Measurements from ENCODE around the gene RBP3.

Gene RBP3

DNA sequence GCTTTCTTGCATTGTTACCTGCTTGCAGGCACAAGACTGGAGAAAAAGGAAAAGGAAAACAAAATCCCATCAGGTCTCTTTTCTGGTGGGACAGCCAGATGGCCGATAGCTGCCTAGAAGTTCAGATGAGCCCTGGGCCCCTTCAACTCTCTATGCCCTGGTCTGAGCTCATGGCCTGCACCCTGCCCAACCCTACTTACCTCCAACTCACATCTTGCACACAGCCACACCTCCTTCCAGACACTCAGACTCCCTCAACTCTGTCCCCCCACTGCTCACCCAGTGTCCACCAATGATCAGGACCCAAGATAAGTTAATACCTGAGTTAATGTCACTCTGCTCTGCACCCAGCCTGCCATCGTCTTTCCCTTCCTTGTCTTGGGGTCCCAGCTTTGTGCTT, 10.9 kb downstream of the RBP3 start:
- no peak for DNase-seq (ENCODE audit: low read depth)

DNA sequence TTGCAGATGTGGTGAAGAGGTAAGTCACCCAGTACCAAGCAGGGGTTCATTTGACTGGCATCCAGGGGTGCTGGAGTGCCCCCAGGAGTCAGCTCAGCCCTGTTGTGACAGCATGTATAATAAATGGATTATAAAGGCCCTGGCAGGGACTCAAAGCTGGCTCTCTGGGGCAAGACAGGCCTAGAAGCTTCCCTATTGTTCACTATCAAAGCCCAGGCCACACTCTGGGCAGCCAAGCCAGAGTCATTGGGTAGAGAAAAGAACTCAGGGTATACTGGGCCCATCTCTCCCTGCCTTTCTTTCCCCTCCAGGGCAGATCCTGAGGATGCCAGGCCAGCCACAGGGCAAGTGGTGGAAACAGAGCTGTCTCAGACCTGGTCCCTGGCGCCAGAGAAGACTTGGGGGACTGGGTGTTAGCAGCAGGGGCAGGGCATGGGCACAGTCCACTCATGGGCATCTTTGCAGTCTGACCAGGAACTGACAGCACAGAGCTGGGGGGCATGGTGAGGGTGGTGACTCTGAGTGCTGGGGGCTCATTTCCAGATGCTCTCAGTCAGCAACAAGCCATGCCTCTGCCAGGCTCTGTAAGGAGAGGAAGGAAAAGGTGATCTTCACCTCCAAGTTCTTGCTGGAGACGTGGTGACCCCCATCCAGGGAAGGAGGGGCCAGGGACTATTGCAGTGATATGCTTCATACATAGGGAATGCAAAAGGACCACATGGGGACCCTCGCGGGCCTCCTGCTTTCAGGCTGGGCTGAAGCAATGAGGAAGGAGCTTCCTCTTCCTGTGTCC, 11.7 kb downstream of the RBP3 start:
- no peak for DNase-seq (ENCODE audit: low read depth)

DNA sequence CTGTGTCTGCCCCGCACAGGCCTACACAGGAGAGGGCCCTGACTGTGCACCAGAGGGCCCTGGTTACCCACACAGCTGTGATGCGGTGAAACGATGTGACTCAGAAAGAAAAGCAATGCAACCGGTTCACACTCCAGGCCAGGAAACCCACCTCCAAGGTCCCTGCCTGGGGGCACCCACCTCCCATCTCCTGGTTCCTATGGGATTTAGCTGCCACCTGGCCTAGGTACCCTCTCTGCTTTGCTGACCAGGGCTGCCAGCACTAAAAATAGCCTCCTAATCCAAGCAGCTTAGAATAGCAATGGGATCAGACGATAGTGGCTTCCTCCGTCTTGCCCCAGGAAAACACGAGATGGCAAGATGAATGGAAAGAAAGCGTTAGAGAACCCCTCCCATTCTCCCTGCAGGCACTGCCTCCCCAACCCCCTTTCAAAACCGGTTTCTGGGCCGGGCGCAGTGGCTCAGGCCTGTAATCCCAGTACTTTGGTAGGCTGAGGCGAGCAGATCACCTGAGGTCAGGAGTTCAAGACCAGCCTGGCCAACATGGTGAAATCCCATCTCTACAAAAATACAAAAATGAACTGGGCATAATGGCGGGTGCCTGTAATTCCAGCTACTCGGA, 12.4 kb downstream of the RBP3 start:
- no peak for DNase-seq (ENCODE audit: low read depth)

DNA sequence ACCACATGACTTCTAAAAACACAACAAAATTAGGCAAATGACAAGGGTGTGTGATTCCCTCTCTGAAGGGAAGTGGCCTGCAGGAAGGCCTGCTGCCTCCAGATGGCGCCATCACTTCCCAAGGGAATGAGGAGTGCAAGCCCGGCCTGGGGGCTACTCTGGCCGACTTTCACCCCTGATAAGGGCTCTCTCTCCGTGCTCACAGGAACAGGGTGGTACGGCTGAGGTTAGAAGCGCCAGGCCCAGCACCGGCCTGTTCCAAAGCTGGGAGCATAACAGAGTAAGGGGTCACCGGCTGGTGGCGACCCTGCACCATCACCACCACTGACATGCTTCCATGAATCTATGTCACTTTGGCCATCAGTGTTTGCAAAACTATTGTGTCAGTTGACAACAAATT, 13.1 kb downstream of the RBP3 start:
- no peak for DNase-seq (ENCODE audit: low read depth)

DNA sequence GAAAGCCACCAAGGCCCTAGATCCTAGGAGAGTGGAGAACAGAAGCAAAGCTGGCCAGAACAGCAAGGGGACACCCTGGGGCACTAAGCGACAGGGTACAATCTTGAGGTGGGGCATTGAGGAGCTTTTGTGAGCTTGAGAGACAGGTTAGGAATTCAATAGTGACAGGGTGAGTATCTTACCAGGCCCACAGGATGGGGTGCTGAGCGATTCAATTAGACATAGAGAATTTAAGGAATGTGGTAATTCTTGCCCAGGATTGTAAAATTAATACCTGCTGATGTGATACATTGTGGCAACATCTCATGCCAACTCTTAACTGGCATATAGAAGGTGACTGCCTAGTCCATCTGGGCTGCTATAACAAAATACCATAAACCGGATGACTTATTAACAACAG, 14.0 kb downstream of the RBP3 start:
- no peak for DNase-seq (ENCODE audit: low read depth)

DNA sequence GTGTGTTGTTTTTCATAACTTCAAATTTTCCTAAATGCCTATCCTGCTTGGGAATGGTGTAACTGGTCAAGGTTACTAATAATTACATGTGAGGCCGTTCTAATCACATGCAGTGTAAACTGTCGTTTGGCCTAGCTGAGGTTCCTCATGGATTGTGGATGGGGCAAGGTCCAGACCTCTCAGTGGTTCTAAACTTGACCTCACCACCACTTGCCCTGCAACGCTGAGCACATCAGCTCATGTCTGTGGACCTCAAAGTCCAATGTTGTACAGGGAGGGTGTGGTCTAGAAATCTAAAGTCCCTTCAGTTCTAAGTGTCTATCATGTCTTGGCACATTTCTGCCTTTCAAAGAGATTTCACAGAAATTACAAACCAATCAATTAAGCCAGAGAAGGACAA, 15.6 kb downstream of the RBP3 start:
- DNase-seq (ENCODE audit: low read depth) = no peak

DNA sequence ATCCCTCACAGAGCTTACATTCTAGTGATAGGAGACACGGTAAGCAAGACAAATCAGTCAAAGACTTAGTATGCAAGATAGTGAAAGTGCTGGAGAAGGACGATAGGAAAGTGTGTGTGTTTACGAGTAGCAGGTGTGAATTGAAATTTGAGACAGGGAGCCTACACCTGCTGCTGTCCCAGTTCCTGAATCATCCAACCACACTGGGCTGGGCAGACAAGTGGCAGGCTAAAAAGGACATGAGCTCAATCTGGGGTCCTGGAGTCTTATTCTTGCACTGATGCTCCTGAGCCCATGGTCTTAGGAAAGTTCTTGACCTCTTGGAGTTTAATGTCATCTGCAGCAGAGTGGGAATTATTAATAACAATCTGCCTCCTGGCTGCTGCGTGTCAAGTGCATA, 16.2 kb downstream of the RBP3 start:
- no peak for DNase-seq (ENCODE audit: low read depth)

DNA sequence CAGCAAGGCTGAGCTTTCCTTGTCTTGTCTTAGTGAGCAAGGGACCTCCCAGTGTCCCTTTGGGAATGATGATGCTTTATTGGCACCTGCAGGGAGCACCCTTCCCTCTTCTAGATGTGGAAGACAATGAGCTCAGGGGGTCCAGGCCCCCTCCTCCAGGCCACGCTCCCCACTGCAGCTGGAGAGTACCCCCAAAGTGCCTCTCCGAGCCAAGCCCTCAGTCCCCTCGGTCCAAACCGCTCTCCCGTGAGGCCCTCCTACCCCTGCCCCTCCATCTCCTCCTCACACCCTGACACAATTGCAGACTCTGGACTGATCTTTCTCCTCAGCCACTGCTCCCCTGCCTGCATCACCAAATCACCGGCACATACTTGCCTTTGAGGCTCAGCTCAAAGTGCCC, 16.7 kb downstream of the RBP3 start:
- DNase-seq (ENCODE audit: low read depth) = no peak

DNA sequence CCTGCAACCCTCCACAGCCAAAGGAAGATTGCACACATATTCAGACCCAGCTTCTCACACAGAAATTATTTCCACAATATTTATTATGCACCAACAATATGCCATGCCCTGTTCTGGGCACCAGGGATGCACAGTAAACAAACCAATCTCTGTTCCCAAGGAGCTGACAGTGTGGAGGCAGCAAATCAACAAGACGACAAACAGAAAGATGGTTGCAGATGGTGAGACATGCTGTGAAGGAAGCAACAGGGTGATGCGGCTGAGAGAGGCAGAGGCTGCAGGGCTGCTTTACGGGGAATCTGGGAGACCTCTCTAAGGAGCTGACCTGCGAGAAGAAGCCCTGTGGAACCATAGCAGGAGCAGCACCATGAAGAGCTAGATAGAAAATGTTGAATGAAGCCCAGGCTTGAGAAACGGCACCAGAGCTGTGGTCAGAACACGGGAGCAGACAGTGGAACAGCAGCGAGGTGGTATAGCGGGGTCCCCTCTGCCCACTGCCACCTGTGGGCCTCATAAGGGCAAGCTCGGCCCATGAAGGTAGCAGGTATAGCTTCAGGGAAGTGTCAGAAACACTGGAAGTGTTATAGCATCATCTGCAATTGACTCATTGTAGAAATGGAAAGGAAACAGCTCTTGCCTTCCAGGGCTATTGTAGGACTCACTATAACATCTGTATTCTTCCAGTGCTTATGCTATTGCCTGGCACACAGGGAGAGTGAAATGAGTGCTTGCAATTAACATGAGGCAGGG, 17.4 kb downstream of the RBP3 start:
- no peak for DNase-seq (ENCODE audit: low read depth)

DNA sequence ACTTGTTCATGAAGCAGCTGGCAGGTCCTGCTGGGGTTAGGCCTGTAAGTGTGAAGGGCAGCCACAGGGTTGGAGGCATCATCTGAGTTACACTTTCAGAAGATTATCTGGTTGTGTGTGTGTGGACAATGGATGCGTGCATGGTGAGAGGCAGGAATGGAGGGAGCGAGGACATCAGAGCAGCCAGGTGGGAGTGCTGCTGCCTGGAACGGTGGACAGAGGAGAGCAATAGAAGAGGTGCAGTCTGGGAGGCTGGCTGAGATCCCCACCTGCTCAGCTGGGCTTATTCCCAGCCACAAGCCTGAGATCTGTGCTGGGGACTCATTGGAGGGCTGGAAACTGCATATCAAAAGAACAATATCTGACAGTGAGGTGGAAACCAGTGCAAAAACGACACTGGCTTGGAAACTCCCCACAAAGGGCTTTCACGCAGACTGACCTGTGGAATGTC, 18.0 kb downstream of the RBP3 start:
- DNase-seq (ENCODE audit: low read depth) = no peak

DNA sequence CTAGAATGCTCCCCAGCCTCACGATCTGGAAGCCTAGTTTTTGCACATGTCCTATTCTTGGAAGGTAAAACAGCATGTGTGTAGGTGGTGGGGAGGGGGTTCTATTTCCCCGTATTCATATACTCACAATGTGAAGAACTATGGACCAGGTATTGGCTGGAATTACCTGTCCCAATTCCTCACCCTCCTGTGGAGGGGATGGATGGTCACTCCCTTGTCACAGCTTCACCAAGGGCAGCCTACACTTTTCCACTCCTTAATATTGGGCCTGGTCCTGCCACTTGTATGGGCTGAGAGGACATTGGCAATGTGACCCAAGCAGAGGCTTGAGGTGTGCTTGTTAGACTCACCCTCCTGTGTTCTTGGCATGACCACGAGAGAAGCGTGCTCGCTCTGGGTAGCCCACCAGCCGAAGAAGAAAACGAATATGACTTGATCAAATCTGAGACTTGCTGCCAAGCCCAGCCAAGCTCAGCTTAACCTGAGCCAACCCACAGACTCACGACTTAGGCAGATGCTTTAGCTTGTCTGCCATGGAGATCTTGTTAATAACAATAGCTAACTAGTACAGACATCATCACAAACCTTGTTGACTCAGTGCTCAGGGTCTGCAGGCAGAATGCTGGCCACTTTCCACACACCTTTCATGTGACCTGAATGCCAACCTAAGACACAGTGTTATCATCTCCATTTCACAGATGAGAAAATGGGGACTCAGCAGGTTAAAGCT, 18.7 kb downstream of the RBP3 start:
- DNase-seq (ENCODE audit: low read depth) = no peak

DNA sequence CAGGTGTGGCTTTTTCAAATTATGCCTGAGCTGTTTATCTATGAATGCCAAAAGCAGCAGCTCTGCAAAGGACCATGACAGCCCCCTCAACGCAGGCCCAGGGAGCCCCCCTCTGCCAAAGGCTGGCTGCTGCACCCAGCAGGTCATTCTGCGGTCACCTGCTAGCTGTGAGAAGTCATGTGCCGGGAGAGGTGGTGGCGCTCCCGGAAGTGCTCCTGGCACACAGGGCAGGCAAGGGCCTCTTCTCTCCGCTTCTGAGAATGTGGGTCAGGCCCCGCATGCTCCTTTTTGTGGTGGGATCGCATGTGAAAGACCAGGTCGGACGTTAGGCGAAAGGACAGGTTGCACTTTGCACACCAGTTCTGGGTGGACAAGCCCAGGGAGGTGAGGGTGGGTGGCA, 19.5 kb downstream of the RBP3 start:
- no peak for DNase-seq (ENCODE audit: low read depth)

DNA sequence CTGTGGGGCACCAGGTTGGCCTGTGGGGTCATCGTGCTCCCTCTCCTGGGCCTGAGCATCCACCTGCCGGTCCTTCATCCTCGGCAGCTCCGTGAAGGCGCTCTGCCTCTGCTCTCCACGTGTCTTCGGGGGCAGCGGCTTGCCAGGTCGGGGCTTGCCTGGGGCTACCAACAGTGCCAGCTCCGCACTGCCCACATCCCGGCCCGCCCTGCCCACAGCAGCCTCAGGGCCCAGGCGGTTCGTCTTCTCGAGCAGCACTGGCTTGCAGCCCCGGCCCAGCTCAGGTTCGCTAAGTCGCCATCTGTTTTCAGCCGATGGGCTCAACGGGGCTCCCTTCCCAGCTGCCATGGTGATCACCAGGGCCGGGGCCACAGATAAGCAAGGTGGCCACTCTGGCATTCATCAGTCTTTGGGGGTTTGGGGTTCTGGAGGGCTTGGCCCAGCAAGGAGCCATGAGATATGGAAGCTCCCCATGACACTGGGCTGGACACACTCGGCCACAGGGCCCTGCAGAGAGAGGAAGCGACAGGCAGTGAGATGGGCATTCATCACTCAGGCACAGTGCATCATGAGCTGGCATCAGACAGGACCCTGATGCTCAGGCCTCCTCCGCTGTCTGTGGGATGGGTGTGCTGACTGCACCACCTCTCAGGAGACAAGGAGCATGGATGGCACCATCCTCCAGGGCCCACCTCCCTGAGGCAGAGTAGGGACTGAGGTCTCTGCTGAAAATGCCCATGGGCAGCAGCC, 20.4 kb downstream of the RBP3 start:
- DNase-seq (ENCODE audit: low read depth) = no peak

DNA sequence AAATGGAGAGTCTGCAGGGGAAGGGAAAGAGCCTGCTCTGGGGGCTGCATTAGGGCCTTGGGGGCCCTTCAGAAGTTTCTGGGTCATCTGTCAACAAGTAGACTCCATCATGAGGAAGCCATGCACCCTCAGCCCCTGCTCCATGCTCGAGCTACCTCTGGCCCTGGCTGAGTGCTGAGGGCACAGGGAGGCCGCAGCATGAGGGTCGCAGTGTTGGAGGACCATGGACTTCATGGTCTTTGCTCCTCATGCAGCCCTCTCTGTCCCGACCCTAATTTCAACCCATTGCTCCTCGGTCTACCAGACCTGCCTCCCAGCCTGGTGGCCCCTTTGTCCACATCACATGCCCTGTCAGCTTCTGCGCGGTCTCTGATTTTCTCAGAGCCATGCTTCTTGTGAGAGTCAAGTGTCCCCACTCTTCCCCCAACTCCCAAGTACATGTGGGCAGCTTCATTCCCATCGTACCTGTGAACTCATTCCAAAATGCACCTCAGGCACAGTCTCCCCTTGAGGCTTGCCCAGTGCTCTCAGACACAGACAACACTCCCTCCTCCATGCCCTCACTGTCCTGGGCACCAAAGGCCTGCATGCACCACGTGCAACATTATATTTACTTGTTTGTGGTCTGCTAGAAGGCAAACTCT, 21.2 kb downstream of the RBP3 start:
- no peak for DNase-seq (ENCODE audit: low read depth)

DNA sequence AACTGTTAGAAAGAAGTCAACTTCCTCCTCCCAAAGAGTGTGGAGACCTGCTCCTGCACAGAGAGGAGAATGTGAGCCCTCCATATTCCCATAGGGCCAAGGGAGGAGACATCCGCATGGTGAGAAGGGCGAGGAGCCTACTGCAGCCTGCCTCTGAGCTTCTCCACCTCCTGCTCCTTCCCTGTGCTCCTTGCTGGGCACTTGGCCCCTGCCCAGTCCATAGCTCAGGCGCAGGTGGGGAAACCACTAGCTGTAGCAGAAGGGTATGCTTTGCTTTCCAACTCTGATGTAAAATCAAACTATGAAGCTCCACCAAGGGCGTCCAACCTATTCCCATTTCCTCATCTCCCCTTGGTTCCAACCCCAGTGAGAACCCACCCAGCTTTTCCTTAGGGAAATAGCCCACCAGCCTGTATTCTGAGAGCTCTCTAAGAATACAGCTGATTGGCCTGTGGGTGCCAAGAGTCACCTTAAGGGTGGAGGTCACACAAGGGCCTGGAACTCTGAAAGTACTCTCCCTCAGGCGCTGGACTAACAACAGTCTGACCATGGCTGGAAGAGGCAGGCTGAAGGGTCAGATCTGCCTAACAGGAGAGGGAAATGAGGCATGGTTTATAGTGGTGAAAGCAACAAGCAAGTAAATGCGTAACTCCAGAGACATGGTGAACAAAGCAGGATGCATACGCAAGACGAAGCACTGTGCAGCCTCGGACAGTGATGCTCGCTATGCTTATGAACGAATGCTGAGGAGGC, 22.0 kb downstream of the RBP3 start:
- no peak for DNase-seq (ENCODE audit: low read depth)

DNA sequence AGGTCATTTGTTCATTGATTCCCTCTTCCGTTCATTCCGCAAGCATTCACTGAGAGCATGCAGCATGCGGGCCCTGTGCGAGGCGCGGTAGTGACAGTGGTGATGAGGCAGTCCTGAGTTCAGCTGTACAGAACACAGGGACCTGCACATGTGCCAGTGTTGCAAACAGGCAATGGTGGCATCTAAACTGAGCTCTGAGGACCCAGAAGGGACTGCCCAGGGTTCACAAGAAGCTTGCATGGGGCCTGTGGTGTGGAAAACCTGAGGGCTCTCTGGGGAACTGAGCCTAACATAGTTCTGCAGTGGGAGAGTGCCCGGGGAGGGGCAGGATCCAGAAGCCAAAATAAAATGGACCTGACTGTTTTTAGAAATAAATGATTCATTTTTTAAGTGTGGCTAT, 22.7 kb downstream of the RBP3 start:
- no peak for DNase-seq (ENCODE audit: low read depth)

DNA sequence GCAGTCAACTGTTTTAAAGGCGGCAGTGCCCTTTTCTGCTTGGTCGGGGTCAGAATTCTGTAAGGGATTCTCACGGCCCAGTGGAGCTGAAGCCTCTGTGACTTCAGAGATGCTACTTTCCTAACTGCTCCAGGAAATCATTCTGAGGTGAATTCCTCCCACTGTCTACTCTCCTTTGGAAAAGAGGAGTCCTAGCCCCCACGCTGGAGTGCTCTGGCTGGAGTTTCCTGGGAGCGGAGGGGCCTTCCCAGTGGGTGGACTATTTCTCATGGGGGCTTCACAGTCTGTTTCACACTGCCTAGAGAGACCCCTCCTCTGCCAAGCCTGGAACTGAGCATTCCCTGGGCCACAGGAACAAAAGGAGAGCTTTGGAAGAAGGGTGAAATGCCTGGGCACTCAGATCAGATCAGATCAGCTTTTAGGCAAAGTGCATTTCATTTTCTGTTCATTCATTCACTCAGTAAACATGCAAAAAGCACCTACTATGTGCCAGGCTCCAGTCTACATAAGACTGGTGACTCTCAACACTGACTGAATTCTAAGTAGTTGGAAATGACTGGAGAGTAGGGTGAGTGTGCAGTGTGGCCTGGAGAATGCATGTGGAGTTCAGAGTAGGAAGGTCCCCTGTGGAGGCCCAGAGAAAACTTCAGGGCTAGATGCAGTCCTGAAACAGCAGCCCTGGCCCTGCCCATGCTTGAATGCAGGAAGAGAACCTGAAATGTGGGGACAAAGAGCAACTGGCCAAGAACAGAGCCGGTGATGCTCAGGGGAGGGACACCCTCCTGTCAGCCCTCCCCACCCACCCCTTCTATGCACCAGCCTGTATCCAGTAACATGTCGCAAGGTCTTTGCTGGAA, 23.7 kb downstream of the RBP3 start:
- DNase-seq (ENCODE audit: low read depth) = no peak

DNA sequence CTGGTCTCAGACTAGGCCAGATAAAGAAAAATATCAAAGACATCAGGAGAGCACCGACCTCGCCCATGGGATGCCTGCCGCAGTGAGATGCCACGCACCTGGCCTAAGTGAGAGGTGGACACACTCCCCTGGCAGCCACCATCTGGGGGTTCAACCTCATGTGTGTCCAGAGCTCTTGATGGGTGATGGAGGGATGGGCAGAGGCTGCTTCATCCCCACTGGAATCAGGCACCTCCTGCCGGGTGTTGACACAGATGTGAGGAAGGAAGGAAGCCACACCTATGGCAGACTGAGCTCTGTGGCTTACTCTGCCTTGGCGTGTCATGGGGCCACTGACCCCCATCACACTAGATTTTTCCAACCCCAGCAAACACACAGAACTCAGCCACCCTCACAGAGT, 24.6 kb downstream of the RBP3 start:
- DNase-seq (ENCODE audit: low read depth) = no peak
